Measurements from ENCODE around the gene RSRC1. TPM values are rescaled to one million over a fixed set of nuclear protein-coding genes. Genes with fewer than 3 reads are reported as not detected.

The RSRC1 gene
- total and polyA plus RNA-seq, 7 donors: 14.9 to 60.7 (median 41.0) TPM

GRCh38 chr3:158103081-158103886 lies 6.6 kb upstream of the RSRC1 start:
- TF ChIP-seq EP300 (IDR thresholded peaks at IDR 0.05) (no peak), POLR2A (IDR thresholded peaks at IDR 0.05) (no peak), POLR2AphosphoS5 (IDR thresholded peaks at IDR 0.05) (no peak), CTCF (IDR thresholded peaks at IDR 0.05) (no peak)
- no peaks in the 10 kb centered on the region for H3K36me3 ChIP-seq
- peak overlapping the region in 1 of 4 donors; percentile 8 for H3K4me3 ChIP-seq
- H3K4me1 ChIP-seq: peaks cover 0 to 43% (median 34%) of the 10 kb centered on the region in 4 donors
- H3K9me3 ChIP-seq: no peaks in the 10 kb centered on the region
- H3K27me3 ChIP-seq: peaks cover 89 to 100% (median 100%) of the 10 kb centered on the region in 3 donors
- intact Hi-C loops (cut with DNase I): no loop called here
- WGBS, 2 donors: 3% methylated on average over 52 of the region's 52 CpGs
- no peak overlapping the region for H3K27ac ChIP-seq
- DNase-seq: no peak

- peaks cover 0 to 41% (median 33%) of the 10 kb centered on the region in 4 donors for H3K4me1 ChIP-seq
- H3K9me3 ChIP-seq: no peaks in the 10 kb centered on the region
- WGBS, 2 donors: 10 to 13% methylated on average over 19 of the region's 19 CpGs
- no peaks in the 10 kb centered on the region for H3K36me3 ChIP-seq
- intact Hi-C loops (cut with DNase I): no loop called here
- H3K4me3 ChIP-seq: peak overlapping the region in 1 of 4 donors; percentile 8
- no peak for TF ChIP-seq POLR2A (IDR thresholded peaks at IDR 0.05)
- TF ChIP-seq CTCF (IDR thresholded peaks at IDR 0.05): no peak
- no peak for TF ChIP-seq EP300 (IDR thresholded peaks at IDR 0.05)
- no peak for TF ChIP-seq POLR2AphosphoS5 (IDR thresholded peaks at IDR 0.05)
- peaks cover 83 to 100% (median 100%) of the 10 kb centered on the region in 3 donors for H3K27me3 ChIP-seq
- no peak for DNase-seq
- H3K27ac ChIP-seq: no peak overlapping the region
These were observed 6.0 kb upstream of the RSRC1 start for GRCh38 chr3:158103887-158104327.

DNA sequence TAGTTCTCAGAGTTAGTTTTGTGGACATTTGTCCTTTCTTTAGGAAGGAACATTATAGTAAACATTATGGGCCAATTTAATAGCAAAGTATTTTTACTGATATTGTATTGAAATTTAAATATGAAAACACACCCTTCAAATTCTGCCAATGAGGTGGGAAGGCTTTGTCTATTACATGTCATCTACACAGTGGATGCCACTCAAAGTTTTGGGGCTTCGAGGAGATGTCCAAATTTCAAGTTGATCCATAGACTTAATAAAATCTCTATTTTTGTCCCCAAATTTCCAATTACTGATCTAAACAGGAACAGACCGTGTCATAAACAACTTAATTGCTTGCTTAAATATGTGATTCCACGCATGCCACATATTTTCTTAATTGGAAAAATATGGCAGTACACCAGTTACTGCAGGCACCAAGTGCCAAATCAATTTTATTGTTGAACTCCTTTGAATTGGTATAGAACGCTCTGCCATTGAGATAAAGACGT lies 5.4 kb upstream of the RSRC1 start:
- Histone ChIP-seq H3K9me3 (no peaks in the 10 kb centered on the region), H3K27me3 (peaks cover 77 to 100% (median 97%) of the 10 kb centered on the region in 3 donors), H3K36me3 (no peaks in the 10 kb centered on the region), H3K4me1 (peaks cover 0 to 41% (median 36%) of the 10 kb centered on the region in 4 donors), H3K27ac (no peak overlapping the region), H3K4me3 (no peak overlapping the region)
- WGBS, 2 donors: 12 to 18% methylated on average over 5 of the region's 5 CpGs
- DNase-seq: no peak
- intact Hi-C loops (cut with DNase I): no loop called here
- TF ChIP-seq POLR2AphosphoS5 (IDR thresholded peaks at IDR 0.05): peak in 3 of 4 donors; percentile 13 to 33 (median 26)
- no peak for TF ChIP-seq CTCF (IDR thresholded peaks at IDR 0.05)

DNA sequence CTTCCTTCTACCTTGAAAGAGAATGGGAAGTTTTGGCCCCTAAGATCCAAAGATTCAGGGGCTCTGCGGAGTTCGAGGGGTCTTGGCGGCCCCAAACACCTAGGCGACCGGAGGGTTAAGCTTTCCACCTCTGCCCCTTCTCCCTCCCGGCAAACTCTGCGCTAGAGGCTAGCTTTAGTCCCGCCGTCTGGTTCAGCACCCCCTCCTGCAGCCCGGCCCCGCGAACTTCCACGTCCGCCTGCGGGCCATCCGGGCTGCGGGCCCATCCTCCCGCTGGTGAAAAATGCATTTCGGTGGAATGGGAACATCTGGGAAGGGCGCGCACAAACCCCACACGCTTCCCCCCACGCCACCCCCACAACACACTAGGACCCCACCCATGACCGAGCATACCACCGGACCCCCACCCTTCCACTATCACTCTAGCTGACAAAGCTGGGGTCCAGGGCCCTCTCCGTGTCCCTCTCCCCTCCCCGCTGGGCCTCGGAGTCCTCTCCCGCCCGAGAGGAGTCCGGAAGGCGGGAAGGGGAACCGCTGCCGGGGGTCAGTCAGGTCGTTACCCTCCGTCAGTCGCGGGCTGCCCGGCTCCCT lies 4.7 kb upstream of the RSRC1 start:
- Histone ChIP-seq H3K27ac (no peak overlapping the region), H3K27me3 (peaks cover 71 to 93% (median 89%) of the 10 kb centered on the region in 3 donors), H3K4me1 (peaks cover 0 to 41% (median 38%) of the 10 kb centered on the region in 4 donors), H3K36me3 (no peaks in the 10 kb centered on the region), H3K4me3 (peak overlapping the region in 3 of 4 donors; percentile 24 to 42 (median 39)), H3K9me3 (no peaks in the 10 kb centered on the region)
- intact Hi-C loops (cut with DNase I): no loop called here
- no peak for DNase-seq
- 2% methylated on average over 39 of the region's 39 CpGs for WGBS, 2 donors
- TF ChIP-seq CTCF (IDR thresholded peaks at IDR 0.05) (no peak), POLR2AphosphoS5 (IDR thresholded peaks at IDR 0.05) (no peak), POLR2A (IDR thresholded peaks at IDR 0.05) (no peak), EP300 (IDR thresholded peaks at IDR 0.05) (no peak)

All from sigmoid colon (tissue), 7 donors.